ENCODE measurements around the gene DENND2D.

- TF ChIP-seq ZNF114 (CRISPR knock-in tag; IDR thresholded peaks at IDR 0.05) = no peak
- TF ChIP-seq CTCF (conservative IDR thresholded peaks at IDR 0.05; ENCODE audit: low read depth in 2 of 2) = no peak
- TF ChIP-seq CREB1 (CRISPR knock-in tag; IDR thresholded peaks at IDR 0.05; ENCODE audit: low read depth) = no peak
- TF ChIP-seq POLR2AphosphoS5 (IDR thresholded peaks at IDR 0.05; ENCODE audit: low read depth) = 0 out of 2 replicates have a peak, but pooled peaks have one; percentile 12
- no peak for TF ChIP-seq EZH2 (IDR thresholded peaks at IDR 0.05; ENCODE audit: low read depth, unreplicated experiment)
- TF ChIP-seq EZH2phosphoT487 (IDR thresholded peaks at IDR 0.05; ENCODE audit: unreplicated experiment) = no peak
Observed at GRCh38 chr1:111139324-111139955, 61.0 kb downstream of the DENND2D start.
